Gastrocnemius medialis (tissue), 4 donors: Measurements from ENCODE around the gene BDKRB2. TPM values are rescaled to one million over a fixed set of nuclear protein-coding genes. Genes with fewer than 3 reads are reported as not detected.

Experiments used
- ATAC-seq, 2 donors: fragments of 150-250 bp; one replicate each; pipeline ENCODE4 v1.9.1; 2016
- DNase-seq, 2 donors: peaks; one replicate each; pipeline ENCODE4 v3.0.0-alpha.2; 2019
- H3K27ac ChIP-seq, 4 donors: fragments of 200-600 bp; sonication (generic); 1 replicate in 1 of 4; 2 replicates in 3 of 4; pipeline ENCODE4 v1.5.1; 2016 to 2018; ENCODE audit warnings: mild to moderate bottlenecking in 2 of 4, moderate library complexity in 1 of 4
- H3K27me3 ChIP-seq, 3 donors: fragments of 200-600 bp; sonication (generic) in 2 of 3; 1 replicate in 1 of 3; 2 replicates in 2 of 3; pipeline versions ENCODE4 v1.5.1 to v1.6.0; 2016 to 2019; ENCODE audit warnings: mild to moderate bottlenecking in 1 of 3, moderate library complexity in 1 of 3
- H3K36me3 ChIP-seq, 2 donors: fragments of 200-600 bp; sonication (generic) in 1 of 2; one replicate each; pipeline ENCODE4 v1.5.1; 2017 to 2018
- H3K4me1 ChIP-seq, 2 donors: fragments of 200-600 bp; sonication (generic) in 1 of 2; one replicate each; pipeline ENCODE4 v1.5.1; 2016 to 2017; ENCODE audit warnings: mild to moderate bottlenecking in 2 of 2
- H3K4me3 ChIP-seq, 4 donors: fragments of 200-600 bp; sonication (generic) in 3 of 4; 1 replicate in 1 of 4; 2 replicates in 3 of 4; pipeline ENCODE4 v1.5.1; 2016 to 2019; ENCODE audit warnings: mild to moderate bottlenecking in 2 of 4
- H3K9me3 ChIP-seq, 3 donors: fragments of 200-600 bp; sonication (generic) in 2 of 3; 1 replicate in 1 of 3; 2 replicates in 2 of 3; pipeline ENCODE4 v1.5.1; 2016 to 2019
- POLR2A ChIP-seq, 2 donors: fragments of 450-650 bp; IDR thresholded peaks; one replicate each; pipeline ENCODE4 v1.6.1; 2017; ENCODE audit warnings: antibody characterized with exemption in 2 of 2, mild to moderate bottlenecking in 2 of 2, moderate library complexity in 2 of 2
- in situ Hi-C, 4 donors: fragments of 200-750 bp; cut with MboI; loops; one replicate each; pipeline versions ENCODE4 v1.15.0 to v1.8.0; 2017; ENCODE audit warnings: low sequenced_read_pairs in 4 of 4
- intact Hi-C: fragments of 100-400 bp; cut with DNase I; formaldehyde crosslinking; loops from one replicate; pipeline ENCODE4 v1.15.1; 2023; ENCODE audit warnings: low total_unique reads
- total RNA-seq, 4 donors: library from RNA; depleted of rRNA; stranded (reverse); fragments of >200 nt; gene quantifications; one replicate each; pipeline versions ENCODE4 v1.1.0 to v1.2.3, GENCODE V29; 2016
- TF ChIP-seq, protein P1 (sequence below), 5 experiments: fragments of 450-650 bp in 3 of 5; fragments of 200-600 bp in 2 of 5; sonication (generic) in 2 of 5; IDR thresholded peaks in 4 of 5; conservative IDR thresholded peaks in 1 of 5; 1 replicate in 4 of 5; 2 replicates in 1 of 5; pipeline ENCODE4 v1.5.1; 2016 to 2019; ENCODE audit warnings: antibody characterized with exemption in 5 of 5, mild to moderate bottlenecking in 3 of 5, moderate library complexity in 3 of 5

BDKRB2 gene
- total RNA-seq, 4 donors from 2014 or later, result 0.10 to 1.3 (median 0.89) TPM

DNA sequence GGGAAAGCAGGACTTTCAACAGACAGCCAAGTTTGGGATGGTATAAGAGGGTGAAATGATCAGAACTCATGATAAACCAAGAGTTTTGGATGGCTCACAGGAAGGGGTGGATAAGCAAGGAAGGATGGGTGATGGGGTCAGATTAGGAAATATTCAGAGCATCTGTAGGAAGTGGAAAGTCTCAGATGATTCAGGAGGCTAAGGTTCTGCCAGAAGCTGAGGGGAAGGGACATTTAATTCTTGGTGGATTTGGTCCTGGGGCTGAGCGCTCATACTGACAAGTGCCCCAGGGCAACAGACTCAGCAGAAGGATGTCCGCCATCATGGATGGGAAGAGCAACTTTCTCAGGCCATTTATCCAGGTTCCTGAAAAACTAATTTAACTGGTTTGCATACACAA lies 28.4 kb upstream of the BDKRB2 start:
- H3K4me1 ChIP-seq, result peaks cover 0 to 3% of the 10 kb centered on the region in 2 donors
- no peaks in the 10 kb centered on the region for H3K36me3 ChIP-seq
- in situ Hi-C loops (no loop called here), intact Hi-C loops (no loop called here)
- H3K27me3 ChIP-seq, result no peaks in the 10 kb centered on the region
- H3K27ac ChIP-seq, result peak overlapping the region in 3 of 4 donors; percentile 18 to 43 (median 28)
- peak in 1 of 2 donors; percentile 21 for DNase-seq
- ATAC-seq, result peak; percentile 63 to 64
- H3K4me3 ChIP-seq, result no peak overlapping the region
- TF ChIP-seq, protein P1, sequence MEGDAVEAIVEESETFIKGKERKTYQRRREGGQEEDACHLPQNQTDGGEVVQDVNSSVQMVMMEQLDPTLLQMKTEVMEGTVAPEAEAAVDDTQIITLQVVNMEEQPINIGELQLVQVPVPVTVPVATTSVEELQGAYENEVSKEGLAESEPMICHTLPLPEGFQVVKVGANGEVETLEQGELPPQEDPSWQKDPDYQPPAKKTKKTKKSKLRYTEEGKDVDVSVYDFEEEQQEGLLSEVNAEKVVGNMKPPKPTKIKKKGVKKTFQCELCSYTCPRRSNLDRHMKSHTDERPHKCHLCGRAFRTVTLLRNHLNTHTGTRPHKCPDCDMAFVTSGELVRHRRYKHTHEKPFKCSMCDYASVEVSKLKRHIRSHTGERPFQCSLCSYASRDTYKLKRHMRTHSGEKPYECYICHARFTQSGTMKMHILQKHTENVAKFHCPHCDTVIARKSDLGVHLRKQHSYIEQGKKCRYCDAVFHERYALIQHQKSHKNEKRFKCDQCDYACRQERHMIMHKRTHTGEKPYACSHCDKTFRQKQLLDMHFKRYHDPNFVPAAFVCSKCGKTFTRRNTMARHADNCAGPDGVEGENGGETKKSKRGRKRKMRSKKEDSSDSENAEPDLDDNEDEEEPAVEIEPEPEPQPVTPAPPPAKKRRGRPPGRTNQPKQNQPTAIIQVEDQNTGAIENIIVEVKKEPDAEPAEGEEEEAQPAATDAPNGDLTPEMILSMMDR (IDR thresholded peaks at IDR 0.05 in 4 of 5, conservative IDR thresholded peaks at IDR 0.05 in 1 of 5), result no peak
- no peak for TF ChIP-seq POLR2A (IDR thresholded peaks at IDR 0.05)
- no peaks in the 10 kb centered on the region for H3K9me3 ChIP-seq

DNA sequence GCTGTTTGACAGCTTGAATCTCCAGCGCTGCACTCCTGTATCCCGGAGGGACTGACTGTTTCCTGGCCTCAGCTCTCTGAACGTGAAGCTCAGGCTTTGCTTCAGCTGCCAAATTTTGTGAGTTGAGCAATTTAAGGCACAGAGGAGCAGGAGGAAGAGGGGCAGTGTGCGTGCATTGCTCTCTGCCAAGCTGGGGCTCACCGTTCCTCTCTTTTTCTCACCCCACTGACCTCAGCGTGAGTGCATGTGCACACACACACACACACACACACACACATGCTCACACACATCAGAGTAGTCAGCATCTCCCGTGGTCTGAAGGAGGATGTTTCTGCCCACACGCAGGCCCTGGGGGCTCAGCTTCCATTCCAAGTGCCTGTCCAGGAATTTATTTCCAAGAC lies 27.8 kb upstream of the BDKRB2 start:
- Histone ChIP-seq H3K4me3 (no peak overlapping the region), H3K27ac (peak overlapping the region in 2 of 4 donors; percentile 28 to 43), H3K27me3 (no peaks in the 10 kb centered on the region), H3K9me3 (no peaks in the 10 kb centered on the region), H3K4me1 (peaks cover 0 to 3% of the 10 kb centered on the region in 2 donors), H3K36me3 (no peaks in the 10 kb centered on the region)
- intact Hi-C loops, result no loop called here
- in situ Hi-C loops, result no loop called here
- peak; percentile 32 to 51 for DNase-seq
- peak; percentile 72 to 85 for ATAC-seq
- TF ChIP-seq POLR2A (IDR thresholded peaks at IDR 0.05), result no peak
- TF ChIP-seq, protein P1 (IDR thresholded peaks at IDR 0.05 in 4 of 5, conservative IDR thresholded peaks at IDR 0.05 in 1 of 5), result no peak

DNA sequence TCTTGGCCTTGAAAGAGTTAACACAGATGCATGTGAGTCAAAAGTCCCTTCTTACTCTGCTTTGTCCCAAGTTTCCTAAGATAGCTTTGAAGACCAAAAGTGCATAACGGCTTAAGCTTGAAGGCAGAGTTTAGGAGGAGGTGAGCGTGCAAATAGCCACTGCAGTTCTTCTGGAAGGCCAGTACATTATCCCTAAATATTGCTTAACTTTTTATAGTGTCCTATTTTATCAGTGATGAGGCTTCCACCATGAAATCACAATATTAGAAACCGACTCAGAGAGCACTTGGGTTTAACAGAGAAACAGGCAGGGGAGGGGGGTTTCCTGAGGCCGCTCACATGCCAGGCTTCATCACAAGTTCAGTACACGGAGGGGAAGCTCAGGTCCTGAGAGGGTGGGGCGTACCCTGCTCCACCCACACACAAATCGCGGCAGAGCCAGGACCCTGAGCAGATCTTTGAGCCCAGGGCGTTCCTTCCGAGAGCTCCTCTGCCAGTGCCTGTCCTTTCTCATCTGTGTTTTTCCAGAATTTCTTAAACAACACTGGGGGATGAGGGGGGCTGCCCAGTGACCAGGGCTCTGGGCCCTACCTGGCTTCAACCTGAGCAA lies 26.8 kb upstream of the BDKRB2 start:
- peak in 1 of 2 donors; percentile 37 for ATAC-seq
- peaks cover 0 to 3% of the 10 kb centered on the region in 2 donors for H3K4me1 ChIP-seq
- H3K4me3 ChIP-seq, result no peak overlapping the region
- in situ Hi-C loops (no loop called here), intact Hi-C loops (no loop called here)
- TF ChIP-seq, protein P1 (IDR thresholded peaks at IDR 0.05 in 4 of 5, conservative IDR thresholded peaks at IDR 0.05 in 1 of 5), result no peak
- TF ChIP-seq POLR2A (IDR thresholded peaks at IDR 0.05), result no peak
- H3K27me3 ChIP-seq, result no peaks in the 10 kb centered on the region
- H3K36me3 ChIP-seq, result no peaks in the 10 kb centered on the region
- H3K9me3 ChIP-seq, result no peaks in the 10 kb centered on the region
- DNase-seq, result peak in 1 of 2 donors; percentile 40
- H3K27ac ChIP-seq, result peak overlapping the region in 3 of 4 donors; percentile 10 to 34 (median 20)

DNA sequence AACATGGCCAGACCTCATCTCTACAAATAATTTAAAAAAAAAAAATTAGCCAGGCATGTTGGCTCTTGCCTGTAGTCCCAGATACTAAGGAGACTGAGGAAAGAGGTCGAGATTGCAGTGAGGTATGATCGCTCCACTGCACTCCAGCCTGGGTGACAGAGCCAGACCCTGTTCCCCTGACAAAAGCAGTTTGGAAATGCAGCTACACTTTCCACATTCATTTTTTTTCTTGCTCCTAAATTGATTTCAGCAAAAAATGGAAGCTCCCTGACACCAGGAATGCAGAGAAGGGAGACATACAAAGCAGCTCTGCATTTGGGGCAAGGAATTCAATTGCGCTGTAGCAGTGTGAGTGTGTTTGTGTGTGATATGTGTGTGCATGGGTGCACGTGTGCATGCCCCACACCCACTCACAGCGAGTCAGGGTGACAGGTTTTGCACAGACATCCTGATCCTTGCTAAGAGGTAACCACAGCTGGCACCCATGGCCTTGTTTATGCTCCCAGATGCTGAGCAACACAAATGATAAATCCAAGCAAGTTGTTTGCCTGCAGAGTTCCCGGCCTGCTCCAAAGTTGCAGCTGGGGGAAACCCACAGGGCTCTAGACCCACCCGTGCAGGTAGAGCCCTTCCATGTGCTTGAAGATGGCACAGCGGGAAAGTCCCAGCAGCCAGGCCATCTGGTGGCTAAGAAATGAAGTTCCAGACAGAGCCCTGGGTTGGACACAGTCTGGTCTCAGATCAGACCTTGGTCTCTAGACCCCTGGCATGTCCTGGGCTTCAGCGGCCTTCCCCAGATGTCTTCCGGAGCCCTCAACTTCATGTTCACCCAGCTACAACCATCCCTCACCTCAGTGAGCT lies 25.9 kb upstream of the BDKRB2 start:
- intact Hi-C loops (no loop called here), in situ Hi-C loops (no loop called here)
- Histone ChIP-seq H3K9me3 (no peaks in the 10 kb centered on the region), H3K4me1 (peaks cover 0 to 3% of the 10 kb centered on the region in 2 donors), H3K36me3 (no peaks in the 10 kb centered on the region), H3K4me3 (no peak overlapping the region), H3K27ac (peak overlapping the region in 3 of 4 donors; percentile 10 to 34 (median 20)), H3K27me3 (no peaks in the 10 kb centered on the region)
- TF ChIP-seq, protein P1 (IDR thresholded peaks at IDR 0.05 in 4 of 5, conservative IDR thresholded peaks at IDR 0.05 in 1 of 5), result no peak
- TF ChIP-seq POLR2A (IDR thresholded peaks at IDR 0.05), result no peak
- DNase-seq (no peak), ATAC-seq (no peak)
